Measurements from ENCODE around the gene PAEP.

Gene PAEP

DNA sequence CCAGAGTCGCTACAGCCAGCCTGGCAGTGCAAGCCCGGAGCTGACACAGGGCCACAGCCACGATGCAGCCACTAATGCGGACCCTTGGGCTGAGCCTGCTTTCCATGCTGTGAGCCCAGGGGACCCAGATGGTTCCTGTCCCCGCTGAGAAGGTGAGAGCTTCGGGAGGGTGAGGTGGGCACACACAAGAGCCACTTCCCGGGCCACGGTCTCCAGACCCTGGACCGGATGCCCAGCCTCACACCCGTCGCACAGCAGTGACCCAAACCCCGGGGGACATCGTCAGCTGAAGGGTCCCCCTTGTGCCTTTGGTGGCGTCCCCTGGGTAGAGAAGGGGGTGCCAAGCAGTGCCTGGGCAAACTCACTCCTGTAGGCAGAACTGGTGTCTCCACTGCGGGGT lies 13.4 kb downstream of the PAEP start:
- H3K4me3 ChIP-seq (ENCODE audit: low read depth, low read length) = no peak overlapping the region

- no peak overlapping the region for H3K4me3 ChIP-seq (ENCODE audit: low read depth, low read length)
These were observed 14.6 kb downstream of the PAEP start for GRCh38 chr9:135575995-135576631.

DNA sequence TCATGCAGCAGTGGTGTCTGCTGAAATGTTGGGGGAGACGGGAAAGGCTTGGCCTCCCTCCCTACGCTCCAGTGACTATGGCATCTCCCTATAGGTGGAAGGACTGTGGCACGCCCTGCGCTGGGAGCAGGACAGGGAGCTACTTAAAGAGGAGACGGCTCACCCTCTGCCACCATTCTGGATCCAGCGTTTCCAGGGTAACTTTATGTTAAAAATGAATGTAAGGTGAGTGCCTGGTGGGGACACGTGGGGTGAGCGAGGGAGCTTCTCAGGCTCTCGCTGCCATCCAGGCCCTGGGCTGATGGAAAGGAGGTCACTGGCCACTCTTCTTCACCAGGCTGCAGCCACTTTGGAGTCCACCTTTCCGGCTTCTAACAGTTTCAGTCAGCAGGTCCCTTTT lies 15.7 kb downstream of the PAEP start:
- H3K4me3 ChIP-seq (ENCODE audit: low read depth, low read length) = no peak overlapping the region

DNA sequence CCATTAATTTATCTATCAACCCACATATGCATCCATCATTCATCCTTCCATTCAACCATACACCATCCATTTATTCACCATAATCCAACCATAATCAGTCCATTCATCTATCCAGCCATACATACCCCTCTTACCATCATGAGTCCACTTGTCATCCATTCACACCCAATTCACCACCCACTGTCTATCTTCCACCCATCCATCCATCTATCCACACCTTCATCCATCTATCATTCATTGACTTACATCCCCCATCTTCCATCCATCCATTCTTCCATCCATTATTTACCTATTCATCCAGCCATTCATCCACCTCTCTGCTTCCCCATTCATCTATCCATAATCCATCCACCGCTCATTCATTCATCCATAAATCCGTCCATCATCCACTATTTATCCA lies 17.8 kb downstream of the PAEP start:
- H3K4me3 ChIP-seq (ENCODE audit: low read depth, low read length) = no peak overlapping the region

DNA sequence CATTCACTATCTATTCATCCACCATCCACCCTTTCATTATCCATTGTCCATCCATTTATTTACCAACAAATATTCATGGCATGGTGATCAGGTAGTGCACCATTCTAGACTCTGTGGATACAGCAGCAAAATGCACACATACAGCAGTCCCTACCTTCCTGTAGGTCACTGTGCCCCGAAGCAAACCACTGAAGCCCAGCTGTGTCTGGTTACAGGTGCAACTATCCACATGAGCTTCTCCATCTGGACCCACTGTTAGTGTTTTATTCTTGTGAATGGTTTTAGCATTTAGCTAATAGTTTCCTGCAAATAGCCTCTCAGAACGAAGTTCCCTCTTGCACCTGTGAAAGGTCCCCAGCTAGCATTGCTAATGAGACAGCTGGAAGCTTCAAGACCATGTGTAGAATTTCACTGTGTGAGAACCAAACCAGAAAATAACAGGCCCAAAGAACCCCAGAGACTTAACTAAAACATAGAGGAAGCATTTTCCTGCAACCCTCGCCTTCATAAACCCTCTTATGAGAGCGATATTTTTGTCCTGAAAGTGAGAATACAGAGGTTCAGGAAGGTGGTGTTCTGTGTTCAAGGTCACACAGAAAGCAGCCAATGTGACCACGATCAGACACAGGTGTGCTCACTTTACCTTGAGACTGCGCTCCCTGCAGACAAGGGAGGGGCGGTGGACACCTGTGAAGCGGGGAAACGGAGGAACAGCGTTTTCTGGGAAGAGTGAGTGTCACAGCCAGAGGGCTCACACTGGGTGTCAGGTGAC lies 18.5 kb downstream of the PAEP start:
- no peak overlapping the region for H3K4me3 ChIP-seq (ENCODE audit: low read depth, low read length)

- no peak overlapping the region for H3K4me3 ChIP-seq (ENCODE audit: low read depth, low read length)
These were observed 19.3 kb downstream of the PAEP start for GRCh38 chr9:135580664-135581380.

DNA sequence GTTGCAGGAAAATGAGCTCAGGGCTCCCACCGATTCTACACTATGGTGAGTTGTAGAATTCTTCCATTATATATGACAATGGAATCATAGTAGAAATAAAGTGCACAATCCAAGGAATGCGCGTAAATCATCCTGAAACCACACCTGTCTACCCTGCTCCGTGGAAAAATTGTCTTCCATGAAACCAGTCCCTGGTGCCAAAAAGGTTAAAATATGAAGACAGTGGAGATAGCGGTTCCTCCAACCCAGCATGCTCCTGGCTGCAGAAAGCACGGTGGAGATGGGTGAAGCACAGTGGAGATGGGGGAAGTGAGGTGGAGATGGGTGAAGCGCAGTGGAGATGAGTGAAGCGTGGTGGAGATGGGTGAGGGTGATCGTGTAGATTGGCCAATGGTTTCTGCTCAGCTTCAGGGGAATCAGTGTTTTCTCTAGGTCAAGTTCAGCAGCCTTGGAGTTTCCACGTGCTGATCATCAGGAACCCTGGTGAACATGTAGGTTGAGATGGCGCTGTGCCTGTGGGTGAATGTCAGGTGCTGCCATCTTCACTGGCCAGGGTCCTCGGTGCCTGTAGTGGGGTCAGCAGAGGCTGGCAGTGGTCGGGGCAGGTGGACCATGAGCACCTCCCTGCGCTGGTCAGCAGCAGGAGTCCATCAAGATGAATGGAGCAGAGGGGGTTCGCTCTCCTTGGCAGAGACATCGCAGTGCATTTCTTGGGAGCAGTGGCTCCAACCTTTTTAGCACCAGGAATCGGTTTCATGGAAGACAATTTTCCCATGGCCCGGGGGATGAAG lies 20.3 kb downstream of the PAEP start:
- no peak overlapping the region for H3K4me3 ChIP-seq (ENCODE audit: low read depth, low read length)

DNA sequence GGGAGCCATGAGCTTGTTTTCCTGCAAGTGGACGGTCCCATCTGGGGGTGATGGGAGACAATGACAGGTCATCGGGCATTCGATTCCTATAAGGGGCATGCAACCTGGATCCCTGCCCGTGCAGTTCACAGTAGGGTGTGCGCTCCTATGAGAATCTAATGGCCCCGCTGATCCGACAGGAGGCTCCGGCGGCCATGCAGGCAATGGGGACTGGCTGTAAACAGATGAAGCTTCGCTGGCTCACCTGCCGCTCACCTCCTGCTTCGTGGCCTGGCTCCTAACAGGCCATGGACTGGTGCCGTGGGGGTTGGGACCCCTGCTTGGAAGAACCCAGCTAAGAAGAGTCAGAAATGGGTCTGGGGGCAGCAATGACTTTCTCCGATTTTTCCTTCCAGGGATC lies 21.0 kb downstream of the PAEP start:
- H3K4me3 ChIP-seq (ENCODE audit: low read depth, low read length) = no peak overlapping the region

DNA sequence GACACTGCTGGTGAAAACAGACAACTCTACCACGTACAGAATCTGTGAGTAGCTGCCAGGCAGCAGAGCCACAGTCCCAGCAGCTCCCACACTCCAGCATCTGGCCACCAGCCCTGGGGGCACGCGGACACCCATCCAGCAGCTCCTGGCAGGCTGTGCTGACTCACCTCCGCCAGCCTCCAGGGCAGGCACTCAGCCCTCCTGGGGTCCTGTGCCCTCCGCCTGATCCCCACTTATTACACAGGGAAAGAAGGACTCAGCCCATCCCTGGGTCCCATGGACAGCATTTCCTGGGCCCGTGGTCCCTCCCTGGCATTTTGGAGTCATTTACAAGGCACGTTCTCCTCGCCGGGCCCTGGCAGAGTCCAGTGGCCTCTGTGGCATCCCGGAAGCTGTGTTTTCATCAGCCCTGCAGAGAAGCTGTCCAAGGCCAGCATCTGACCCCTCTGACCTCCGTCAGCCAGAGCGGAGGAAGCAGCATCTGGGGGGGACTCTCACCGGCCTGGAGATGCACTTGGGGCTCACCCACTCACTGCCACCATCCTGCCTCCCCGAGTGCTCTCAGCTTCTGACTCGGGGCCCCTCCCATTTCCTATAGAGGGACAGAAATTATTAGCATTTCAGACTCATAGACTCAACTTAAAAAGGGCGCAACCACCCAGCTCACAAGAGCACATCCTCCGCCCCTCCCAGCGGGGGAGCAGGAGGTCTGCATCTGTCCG lies 21.6 kb downstream of the PAEP start:
- H3K4me3 ChIP-seq (ENCODE audit: low read depth, low read length) = no peak overlapping the region

GRCh38 chr9:135583688-135584011 lies 22.1 kb downstream of the PAEP start:
- no peak overlapping the region for H3K4me3 ChIP-seq (ENCODE audit: low read depth, low read length)

DNA sequence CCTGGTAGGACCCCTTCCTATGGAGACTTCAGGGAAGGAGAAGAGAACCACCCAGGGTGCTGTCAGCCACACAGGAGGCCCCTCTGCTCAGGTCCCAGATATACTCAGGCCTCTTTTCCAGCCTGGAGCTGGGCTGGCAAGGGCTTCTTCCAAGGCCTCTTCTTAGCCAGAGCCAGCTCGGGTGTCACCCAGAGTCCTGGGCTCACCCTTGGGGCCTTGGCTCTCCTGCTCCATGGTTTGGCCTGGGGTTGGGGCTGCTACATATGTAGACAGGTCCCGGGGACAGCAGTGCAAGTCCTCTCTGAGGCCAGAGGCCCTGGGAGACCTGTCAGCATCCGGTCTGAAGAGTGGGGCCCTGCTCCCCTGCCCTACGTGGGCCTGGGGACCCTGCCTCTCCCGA lies 22.8 kb downstream of the PAEP start:
- no peak overlapping the region for H3K4me3 ChIP-seq (ENCODE audit: low read depth, low read length)

GRCh38 chr9:135584934-135585333 lies 23.4 kb downstream of the PAEP start:
- H3K4me3 ChIP-seq (ENCODE audit: low read depth, low read length) = no peak overlapping the region

- H3K4me3 ChIP-seq (ENCODE audit: low read depth, low read length) = no peak overlapping the region
These were observed 25.1 kb downstream of the PAEP start for GRCh38 chr9:135586601-135587109.

GRCh38 chr9:135587658-135588057 lies 26.1 kb downstream of the PAEP start:
- no peak overlapping the region for H3K4me3 ChIP-seq (ENCODE audit: low read depth, low read length)

DNA sequence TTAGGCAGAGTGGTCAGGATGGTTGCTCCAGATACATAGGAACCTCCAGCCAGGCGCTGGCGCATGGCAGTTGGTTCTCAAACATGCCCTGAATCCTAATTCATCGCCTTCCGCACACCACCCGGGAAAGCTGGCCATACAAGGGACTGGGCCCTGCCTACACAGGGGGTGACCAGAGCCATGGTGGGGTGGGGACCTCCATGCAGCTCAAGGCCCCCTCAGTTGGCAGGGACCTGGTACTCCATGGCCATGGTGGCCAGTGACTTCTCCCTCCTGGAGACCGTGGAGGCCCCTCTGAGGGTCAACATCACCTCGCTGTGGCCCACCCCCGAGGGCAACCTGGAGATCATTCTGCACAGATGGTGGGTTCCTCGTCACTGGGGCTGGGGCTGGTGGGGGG lies 26.8 kb downstream of the PAEP start:
- H3K4me3 ChIP-seq (ENCODE audit: low read depth, low read length) = no peak overlapping the region

- H3K4me3 ChIP-seq (ENCODE audit: low read depth, low read length) = no peak overlapping the region
These were observed 27.5 kb downstream of the PAEP start for GRCh38 chr9:135588886-135589595.

DNA sequence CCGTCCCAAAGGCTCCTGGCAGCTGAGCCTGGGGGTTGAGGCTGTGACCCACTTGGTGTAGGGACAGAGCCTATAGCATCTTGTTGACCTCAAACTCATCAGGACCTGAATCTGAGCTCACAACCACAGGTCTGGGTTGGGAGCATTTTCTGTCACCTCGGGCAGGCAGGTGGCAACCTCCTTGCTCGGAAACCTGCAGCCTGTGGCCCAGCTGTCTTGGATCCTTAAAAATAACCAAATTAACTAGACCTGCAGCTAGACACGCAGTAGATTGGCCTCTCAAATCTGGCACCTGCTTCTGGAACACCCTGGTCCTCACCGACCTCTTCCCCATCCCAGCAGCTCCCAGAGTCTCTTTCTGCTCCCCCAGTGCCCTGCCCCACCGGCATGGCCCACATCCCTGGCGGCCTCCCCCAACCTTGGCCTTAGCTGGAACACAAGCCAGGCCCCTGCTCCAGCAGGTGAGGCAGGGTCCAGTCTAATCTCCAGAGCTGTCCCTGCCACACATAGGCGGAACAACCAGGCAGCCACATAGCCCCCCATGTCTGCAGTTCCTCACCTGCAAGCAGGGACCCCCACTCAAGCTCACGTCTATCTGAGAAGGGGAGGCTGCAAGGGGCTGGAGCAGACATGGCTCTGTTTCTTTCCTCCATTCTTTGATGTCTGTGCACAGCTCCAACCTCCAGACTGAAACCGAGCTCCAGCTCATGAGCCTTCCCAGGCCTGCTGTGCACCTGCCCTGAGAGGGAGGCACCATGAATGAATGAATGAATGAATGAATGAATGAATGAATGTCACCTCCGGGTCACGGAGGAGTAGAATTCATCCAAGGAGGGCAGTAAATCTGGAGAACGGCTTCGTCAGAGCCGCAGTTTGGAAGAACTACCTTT lies 28.3 kb downstream of the PAEP start:
- no peak overlapping the region for H3K4me3 ChIP-seq (ENCODE audit: low read depth, low read length)

GRCh38 chr9:135590486-135591079 lies 29.0 kb downstream of the PAEP start:
- H3K4me3 ChIP-seq (ENCODE audit: low read depth, low read length) = no peak overlapping the region

Measured in iPS-11a (cell line).